ENCODE results near the gene SAMD4B. TPM values are rescaled to one million over a fixed set of nuclear protein-coding genes. Genes with fewer than 3 reads are reported as not detected.

Gene SAMD4B
- total and polyA plus RNA-seq, 9 of the 15 experiments (the other 6 are each of a cell fraction or from before 2014, with no cell fraction given), result 3.4 to 90.5 (median 38.0) TPM

DNA sequence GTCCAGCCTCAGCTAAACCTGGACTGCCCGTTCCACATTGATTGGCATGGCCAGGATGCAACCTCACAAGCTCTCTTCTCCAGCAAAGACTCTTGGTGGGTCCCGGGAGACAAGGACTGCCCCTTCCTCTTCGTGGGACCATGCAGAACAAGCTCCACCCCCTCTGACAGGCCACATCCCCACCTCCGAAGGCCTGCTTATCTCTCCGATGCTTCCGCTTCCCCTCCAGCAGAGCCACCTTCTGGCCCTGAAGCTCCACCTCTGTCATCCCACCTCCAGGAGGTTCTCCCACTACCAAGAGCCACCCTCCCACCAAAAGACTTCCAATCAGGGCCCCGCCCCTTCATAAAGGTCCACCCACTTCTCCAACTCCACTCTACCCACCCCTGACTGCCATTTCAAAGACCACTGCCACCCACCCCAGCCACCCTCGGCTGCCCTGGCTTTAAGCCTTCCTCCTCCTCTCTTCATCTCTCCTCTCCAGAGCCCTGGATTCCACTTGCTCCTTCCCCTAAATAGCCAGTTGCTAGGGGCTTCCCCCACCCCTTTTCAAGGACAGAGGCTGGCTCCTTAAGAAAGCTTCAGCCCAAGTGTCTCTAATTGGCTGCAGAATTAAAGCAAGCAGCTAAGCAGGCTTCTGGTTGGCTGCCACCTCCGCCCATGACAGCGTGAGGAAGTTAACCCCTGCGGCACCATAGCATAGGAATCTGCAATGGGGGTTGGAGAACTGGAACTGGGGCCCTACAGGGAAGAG is 31.5 kb upstream of the SAMD4B start (continued):
- no peak for TF ChIP-seq ILF3 (IDR thresholded peaks at IDR 0.05; ENCODE audit: borderline replicate concordance)
- TF ChIP-seq POLR3G (IDR thresholded peaks at IDR 0.05; ENCODE audit: extremely low read depth, insufficient read length, insufficient replicate concordance), result no peak
- TF ChIP-seq, protein P1, sequence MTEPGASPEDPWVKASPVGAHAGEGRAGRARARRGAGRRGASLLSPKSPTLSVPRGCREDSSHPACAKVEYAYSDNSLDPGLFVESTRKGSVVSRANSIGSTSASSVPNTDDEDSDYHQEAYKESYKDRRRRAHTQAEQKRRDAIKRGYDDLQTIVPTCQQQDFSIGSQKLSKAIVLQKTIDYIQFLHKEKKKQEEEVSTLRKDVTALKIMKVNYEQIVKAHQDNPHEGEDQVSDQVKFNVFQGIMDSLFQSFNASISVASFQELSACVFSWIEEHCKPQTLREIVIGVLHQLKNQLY (CRISPR knock-in tag; conservative IDR thresholded peaks at IDR 0.05), result no peak
- TF ChIP-seq, protein P2, sequence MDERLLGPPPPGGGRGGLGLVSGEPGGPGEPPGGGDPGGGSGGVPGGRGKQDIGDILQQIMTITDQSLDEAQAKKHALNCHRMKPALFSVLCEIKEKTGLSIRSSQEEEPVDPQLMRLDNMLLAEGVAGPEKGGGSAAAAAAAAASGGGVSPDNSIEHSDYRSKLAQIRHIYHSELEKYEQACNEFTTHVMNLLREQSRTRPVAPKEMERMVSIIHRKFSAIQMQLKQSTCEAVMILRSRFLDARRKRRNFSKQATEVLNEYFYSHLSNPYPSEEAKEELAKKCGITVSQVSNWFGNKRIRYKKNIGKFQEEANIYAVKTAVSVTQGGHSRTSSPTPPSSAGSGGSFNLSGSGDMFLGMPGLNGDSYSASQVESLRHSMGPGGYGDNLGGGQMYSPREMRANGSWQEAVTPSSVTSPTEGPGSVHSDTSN (CRISPR knock-in tag; IDR thresholded peaks at IDR 0.05; ENCODE audit: low read depth), result no peak
- TF ChIP-seq, protein P2 (tag; conservative IDR thresholded peaks at IDR 0.05; ENCODE audit: low read depth), result peak; percentile 77
- TF ChIP-seq SMAD1 (IDR thresholded peaks at IDR 0.05; ENCODE audit: low read depth, low read length, partially characterized antibody), result no peak
- TF ChIP-seq RFX1 (IDR thresholded peaks at IDR 0.05), result peak; percentile 76
- no peak for TF ChIP-seq ZNF24 (IDR thresholded peaks at IDR 0.05)
- TF ChIP-seq SIX5 (IDR thresholded peaks at IDR 0.05; ENCODE audit: borderline replicate concordance in 1 of 2, insufficient read depth in 1 of 2, low read depth in 1 of 2, low read length in 2 of 2), result no peak
- no peak for TF ChIP-seq HMG20A (CRISPR knock-in tag; conservative IDR thresholded peaks at IDR 0.05)
- no peak for TF ChIP-seq TCF7L2 (IDR thresholded peaks at IDR 0.05; ENCODE audit: low read depth, low read length)
- TF ChIP-seq XRCC3 (IDR thresholded peaks at IDR 0.05), result no peak
- 0 out of 2 replicates have a peak, but pooled peaks have one; percentile 23 for TF ChIP-seq MIER1 (IDR thresholded peaks at IDR 0.05; ENCODE audit: low read depth)
- TF ChIP-seq MEF2D (tag; conservative IDR thresholded peaks at IDR 0.05; ENCODE audit: low read depth), result no peak
- no peak for TF ChIP-seq STAT6 (CRISPR knock-in tag; IDR thresholded peaks at IDR 0.05)
- TF ChIP-seq MCM7 (IDR thresholded peaks at IDR 0.05), result no peak
- no peak for TF ChIP-seq ZBTB9 (CRISPR knock-in tag; IDR thresholded peaks at IDR 0.05)
- TF ChIP-seq RBM25 (IDR thresholded peaks at IDR 0.05; ENCODE audit: low read depth, low read length, severe bottlenecking), result peak; percentile 87
- no peak for TF ChIP-seq ARID2 (IDR thresholded peaks at IDR 0.05)

Measured in K562 (cell line).